ELR (cell line): Measurements from ENCODE around the gene PLPPR3.
A peak's percentile ranks its signal among the peaks of the same experiment; 100 is the strongest.

Source experiments
- DNase-seq: peaks from one replicate; pipeline ENCODE4 v3.0.0-alpha.2; 2015; ENCODE audit warnings: low read depth

Gene PLPPR3

GRCh38 chr19:776549-776948 is 45.2 kb downstream of the PLPPR3 start:
- no peak for DNase-seq

GRCh38 chr19:772730-773436 is 48.9 kb downstream of the PLPPR3 start:
- DNase-seq = no peak

DNA sequence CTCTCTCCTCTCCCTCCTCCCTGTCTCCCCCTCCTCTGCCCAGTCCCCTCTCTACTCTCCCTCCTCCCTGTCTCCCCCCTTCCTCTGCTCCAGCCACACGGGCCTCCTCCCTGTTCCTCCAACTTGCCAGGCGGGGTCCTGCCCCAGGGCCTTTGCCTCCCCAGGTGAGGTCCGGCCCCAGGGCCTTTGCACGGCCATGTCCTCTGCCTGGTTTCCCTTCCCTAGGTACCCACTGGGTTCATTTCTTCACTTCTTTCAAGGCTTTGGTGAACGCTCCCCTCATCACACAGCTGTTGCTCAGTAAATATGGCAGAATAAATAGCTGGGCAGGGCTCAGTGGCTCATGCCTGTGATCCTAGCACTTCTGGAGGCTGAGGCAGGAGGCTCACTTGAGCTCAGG is 49.7 kb downstream of the PLPPR3 start:
- DNase-seq = no peak

- DNase-seq = peak; percentile 76
Measured at GRCh38 chr19:771332-771785, 50.4 kb downstream of the PLPPR3 start.

GRCh38 chr19:769616-770015 is 52.1 kb downstream of the PLPPR3 start:
- DNase-seq = no peak

DNA sequence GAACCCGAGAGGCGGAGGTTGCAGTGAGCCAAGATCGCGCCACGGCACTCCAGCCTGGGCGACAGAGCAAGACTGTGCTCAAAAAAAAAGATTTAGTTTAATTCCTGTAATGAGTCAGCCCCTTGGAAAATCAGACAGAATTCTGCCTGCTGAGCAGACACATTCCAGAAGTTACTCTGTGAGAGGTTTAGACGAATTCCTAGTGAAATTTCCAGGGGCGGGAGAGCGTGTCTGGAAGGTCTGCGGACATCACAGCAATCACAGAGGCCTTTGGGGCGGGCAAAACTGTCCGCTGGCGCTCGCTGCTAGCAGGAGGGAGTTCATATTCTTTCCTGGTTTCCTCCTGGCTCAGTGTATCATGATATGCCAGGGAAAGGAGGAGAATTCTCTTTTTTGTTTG is 53.3 kb downstream of the PLPPR3 start:
- DNase-seq = peak; percentile 74

GRCh38 chr19:765179-765738 is 56.5 kb downstream of the PLPPR3 start:
- no peak for DNase-seq

GRCh38 chr19:764301-764700 is 57.5 kb downstream of the PLPPR3 start:
- no peak for DNase-seq

DNA sequence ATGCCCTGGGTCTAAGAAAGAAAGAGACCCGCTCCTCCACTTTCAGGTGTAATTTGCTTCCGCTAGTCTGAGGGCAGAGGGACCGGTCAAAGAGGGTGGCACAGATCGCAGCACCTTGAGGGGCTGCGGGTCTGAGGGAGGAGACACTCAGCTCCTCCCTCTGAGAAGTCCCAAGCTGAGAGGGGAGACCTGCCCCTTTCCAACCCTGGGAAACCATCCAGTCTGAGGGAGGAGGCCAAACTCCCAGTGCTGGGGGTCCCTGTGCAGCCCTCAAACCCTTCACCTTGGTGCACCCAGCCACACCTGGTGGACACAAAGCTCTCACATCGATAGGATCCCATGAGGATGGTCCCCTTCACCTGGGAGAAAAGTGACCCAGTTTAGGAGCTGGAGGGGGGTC is 57.9 kb downstream of the PLPPR3 start:
- DNase-seq = no peak

DNA sequence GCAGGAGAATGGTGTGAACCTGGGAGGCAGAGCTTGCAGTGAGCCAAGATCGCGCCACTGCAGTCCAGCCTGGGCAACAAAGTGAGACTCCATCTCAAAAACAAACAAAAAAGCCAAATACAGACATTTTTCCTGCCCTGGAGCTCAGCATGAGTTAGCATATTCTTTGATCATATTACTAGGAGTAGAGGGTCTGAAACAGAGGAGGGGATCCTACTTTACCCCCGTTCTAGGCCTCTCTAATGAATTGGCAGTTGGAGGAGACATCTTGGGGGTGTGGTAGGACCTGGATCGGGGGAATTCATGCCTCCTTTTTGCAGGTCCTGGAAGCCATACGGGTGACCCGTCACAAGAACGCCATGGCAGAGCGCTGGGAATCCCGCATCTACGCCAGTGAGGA is 58.6 kb downstream of the PLPPR3 start:
- no peak for DNase-seq
